HG02798 (cell line): Measurements from ENCODE around the gene RNLS.
"Not testable (repeated sequence)": the region's sequence is repeated elsewhere in the genome, so short reads cannot be mapped to it uniquely, and the experiment has no call there.

Experiments used
- ATAC-seq: cut with Tn5 transposase; IDR thresholded peaks from one replicate; pipeline ENCODE4 v1.9.1; 2021; ENCODE audit warnings: mild to moderate bottlenecking; ENCODE audit not compliant: unreplicated experiment, poor library complexity

The RNLS gene

DNA sequence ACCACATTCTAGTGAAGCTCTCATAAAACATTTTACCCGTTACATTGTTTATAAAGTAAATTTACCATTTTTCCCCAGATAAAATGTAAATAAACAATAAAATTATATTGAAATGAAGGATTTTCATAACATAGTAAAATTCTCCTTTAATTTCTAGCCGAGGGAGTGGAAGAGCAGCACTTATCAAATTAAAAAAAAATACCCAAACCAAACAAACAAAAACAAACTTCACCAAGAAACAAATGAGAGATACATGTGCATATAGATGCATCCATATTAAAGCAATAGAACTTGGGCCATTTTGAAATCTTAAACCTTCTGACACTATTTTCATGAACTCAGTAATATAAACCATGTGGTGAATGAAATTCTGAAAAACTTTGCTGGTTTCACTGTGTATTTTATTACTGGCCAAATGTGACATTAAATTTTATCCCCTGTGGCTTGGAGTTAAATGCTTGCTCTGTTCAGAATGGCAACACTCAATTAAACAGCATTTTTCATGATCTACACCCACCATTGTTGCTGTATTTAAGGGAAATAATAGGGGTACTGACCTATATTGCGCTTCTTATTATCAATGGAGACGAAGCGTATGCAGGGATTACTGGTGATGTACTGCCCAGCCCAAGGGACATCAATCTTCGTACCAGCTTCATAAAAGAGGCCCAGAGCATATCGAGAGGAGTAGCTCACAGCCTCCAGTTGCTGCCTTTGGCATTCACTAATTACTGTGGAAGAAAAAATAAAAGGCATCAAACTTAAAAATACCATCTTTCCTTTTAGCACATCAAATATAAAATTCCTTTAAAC, 220.9 kb downstream of the RNLS start:
- no peak for ATAC-seq

DNA sequence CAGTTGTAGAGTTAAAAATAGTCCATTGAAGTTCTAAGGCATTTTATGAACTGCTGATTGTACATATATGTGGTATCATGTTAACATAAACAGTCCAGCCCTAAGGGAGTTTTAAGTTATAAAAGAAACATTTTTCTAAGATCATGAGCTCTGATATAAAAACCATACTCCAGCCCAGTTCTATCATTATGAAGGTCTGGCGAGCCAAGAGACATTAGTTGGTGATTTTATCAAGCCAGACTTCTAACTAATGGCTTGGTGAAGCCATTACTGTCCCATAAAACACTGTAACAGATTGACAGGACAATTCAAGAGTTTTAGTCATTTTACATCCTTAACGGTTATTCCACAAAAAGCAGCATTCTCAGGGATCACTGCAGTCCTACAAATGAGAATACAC, 221.6 kb downstream of the RNLS start:
- no peak for ATAC-seq

DNA sequence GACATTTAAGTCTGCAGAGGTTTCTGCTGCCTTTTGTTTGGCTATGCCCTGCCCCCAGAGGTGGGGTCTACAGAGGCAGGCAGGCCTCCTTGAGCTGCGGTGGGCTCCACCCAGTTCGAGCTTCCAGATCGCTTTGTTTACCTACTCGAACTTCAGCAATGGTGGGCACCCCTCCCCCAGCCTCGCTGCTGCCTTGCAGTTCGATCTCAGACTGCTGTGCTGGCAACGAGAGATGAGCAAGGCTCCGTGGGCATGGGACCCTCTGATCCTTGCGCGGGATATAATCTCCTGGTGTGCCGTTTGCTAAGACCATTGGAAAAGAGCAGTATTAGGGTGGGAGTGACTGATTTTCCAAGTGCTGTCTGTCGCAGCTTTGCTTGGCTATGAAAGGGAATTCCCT, 227.4 kb downstream of the RNLS start:
- not testable (repeated sequence) for ATAC-seq

DNA sequence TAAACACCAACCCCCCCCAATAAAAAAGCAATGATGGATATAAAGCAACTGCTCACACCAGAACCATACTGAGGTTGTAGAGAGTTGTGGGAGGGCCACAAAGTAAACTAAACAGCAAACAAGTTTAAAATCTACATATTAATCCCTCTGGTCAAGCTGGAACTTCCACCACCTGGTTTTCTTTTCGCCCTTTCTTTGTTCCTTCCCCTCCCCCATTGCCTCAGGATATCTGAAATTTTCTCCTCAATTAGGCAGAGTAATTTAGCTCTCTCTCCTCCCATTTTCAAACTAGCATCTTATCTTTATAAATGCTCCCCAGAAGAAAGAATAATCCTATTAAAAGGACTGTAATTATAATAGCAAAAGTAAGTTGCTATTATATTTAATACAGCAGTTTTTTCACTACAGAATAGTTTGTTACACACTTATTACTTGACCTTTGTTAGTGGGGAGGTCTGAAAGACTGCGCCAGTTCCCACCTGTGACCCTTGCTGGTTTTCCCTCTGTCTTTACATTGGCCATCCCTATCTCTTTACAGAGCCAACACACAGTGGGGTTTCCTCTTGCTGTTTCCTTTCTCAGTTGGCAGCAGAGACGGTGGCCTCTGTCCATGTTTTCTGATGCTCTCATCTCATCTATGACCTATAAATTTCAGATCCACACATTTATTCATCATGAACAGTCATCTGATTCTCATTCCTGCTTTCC, 235.4 kb downstream of the RNLS start:
- no peak for ATAC-seq

DNA sequence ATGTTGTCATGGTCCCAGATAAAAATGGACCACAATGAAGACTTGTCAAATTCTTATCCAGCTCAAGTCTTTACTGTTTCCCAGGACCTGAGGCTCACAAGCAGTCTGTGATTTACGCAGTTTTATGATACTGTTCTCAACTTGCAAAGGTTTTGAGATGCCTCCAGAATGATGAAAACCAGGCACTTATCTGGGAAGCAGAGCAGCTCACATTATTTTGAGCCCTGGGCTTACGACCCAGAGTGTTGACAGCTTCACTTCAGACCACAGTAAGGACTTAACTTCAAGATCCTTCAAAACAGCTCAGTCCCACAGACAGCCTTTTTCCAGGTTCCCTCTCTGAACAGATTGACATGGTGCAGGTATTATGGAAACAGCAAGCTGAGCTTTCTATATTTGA, 236.1 kb downstream of the RNLS start:
- ATAC-seq = no peak

DNA sequence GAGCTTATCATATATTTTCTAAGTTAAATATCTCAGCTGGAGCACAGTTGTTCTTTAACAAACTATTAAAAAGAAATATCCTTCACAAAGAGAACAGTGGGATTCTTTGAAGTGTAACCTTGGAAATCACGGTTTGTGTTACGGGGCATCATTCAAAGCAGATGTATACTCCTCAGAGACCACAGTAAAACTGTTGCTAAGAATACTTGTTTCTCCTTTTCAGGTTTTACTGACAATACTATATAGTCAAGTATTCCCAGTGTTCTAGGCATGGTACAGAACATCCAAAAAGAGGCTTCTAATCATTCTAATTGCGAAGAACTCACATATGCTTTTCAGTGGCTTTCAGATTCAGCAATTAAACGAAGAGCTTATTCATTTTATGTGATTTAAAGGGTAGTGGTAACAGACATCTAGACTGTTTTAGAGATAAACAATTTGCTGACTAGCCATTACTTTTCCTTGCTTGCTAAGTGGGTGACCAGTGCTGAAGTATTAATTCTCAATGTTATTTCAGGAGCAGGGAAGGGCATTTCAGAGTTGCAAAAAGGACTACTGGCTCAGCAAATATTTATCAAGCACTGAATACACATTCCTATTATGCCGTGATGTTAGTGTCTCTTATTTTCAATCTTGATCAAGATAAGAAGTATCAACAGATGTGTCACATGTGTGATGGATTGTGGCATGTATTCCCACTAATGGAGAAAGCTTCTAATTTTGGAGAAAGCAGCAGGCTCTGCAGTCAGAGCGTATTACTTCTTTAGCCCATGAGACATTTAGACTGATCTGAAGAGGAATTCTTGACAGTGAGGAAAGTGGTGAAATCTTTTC, 236.8 kb downstream of the RNLS start:
- ATAC-seq = no peak

DNA sequence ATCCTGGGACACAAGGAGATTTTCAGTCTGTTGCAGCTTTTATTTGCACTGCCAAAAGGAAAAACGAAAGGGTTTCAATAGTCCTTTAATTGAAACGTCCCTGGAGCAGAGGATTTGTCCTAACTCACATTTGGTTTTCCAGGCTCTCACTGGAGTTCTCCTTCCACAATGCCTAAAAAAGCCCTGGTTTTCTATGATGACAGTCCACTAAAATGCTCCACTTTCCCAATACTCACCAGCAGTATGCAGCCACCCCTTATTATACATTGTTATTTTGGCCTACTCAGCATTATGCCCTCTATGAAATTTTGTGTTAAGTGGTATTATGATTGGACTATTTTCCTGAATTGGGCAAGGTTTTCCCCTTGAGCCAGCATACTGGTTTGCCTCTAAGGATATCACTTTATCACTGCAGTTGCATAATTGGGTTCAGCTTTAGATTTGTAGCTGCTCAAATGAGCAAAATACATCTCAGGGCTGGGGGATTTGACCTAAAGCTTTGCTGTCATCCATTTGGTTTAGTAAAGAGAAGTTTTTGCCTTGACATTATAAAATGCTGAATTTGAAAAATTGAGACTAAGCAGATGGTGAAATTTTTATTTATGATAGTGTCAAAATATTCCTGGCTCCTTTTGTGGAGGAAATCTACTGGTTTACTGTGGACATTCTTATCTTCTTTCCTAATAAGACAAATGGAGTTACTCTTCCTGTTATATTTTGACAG, 239.2 kb downstream of the RNLS start:
- ATAC-seq = no peak

DNA sequence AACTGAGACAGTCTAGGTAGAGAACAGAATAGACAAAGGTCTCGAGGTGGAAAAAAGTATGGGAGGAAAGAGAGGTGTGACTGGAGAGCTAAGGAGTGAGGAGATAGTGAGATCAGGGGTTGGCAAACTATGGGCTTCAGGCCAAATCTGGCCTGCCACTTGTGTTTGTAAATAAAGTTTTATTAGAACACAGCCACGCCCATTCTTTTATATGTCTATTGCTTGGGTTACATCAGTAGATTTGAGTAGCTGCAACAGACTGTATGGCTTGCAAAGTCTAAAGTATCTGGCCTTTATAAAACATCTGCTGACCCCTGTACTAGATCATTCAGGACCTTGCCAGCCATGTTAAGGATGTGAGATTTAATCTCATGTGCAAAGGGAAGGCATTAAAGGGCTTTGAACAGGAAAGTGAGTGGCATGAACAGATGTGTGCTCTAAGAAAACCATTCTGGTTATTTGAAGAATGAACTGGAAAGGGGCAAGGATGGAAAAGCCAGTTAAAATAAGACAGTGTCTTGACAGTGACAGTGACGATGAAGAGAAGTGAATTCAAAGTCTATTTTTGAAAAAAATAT, 240.3 kb downstream of the RNLS start:
- no peak for ATAC-seq

DNA sequence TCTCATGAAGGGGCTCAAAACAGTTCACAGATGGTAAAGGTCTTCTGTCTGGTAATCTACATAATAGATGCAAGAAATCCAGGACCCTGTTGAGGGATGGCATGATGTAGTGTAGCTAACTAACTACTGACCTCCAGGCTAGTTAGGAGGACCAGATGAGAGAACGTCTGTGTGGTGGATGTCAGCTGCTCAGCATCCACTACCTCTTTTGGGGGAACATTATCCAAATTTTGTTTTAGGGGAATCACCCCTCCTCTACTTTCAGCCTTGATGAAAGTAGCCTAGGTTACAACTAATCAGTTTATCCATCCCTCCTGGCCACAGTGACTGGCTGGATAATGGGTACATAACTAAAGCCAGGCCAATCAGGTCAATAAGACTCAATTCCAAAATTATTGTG, 246.0 kb downstream of the RNLS start:
- no peak for ATAC-seq

DNA sequence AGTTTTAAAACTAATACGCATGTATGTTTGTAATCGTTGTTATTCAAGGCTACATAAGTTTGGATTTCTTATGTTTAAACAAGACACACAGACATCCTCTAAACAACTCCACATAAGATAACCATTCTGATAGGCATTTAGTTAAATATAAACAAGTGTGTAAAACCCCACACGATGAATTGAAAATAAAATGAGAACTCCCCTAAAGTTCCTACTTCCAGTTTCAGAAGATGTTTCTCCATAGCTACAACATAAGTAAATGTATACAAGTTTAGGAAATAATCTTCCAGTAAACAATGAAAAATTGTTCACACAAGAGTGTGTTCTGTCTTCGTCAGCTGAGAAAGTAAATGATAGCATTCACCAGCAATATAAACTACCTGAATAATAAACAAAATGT, 246.8 kb downstream of the RNLS start:
- ATAC-seq = no peak

DNA sequence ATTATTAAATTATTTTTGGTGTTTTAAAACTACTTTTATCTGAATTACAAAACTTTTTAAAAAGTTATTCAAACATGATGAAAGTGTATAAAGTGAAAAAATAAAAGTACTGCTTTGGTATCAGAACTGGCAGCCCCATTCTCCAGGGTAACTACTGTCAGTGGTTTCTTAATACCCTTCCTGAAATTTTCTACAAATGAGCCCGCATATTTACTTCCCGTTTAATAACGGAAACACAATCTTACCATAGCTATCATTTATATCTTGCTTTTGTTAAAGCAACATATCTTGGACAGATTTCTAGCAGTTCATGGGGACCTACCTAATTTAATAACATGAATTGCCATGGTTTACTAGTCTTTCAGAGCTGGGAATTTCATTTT, 249.9 kb downstream of the RNLS start:
- no peak for ATAC-seq

DNA sequence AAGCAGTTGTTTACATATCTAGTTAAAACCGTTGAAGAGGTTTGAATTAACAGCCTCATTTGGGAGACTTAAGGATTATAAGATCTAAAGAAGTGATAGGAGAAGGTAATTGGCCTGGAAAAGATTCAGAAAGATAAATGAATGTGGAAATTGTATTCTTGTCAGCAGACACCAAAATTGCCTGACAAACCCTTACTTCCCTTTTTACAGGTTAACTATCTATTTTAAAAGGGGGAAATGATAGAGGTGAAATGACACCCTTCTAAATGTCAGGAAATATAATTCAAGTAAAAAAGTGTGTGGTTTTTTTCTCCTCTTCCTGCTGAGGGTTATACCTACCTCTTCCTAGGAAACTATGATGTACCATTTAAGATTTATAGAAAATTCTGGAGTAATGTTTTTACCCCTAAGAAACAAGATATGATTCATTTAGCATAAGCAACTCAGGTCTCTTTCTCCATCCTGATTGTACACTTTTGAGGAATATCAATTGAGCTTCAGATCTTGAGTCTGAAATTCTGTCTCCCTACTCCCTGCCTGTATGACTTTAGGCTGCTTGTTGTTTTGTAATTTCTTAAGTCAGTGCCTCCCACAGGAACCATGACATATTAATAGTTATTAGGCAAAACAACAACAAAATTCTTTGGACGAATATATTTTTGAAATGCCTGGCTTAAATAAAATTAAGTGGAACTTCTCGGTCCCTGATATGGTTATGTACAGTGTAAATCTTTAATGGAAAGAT, 250.4 kb downstream of the RNLS start:
- ATAC-seq = no peak

DNA sequence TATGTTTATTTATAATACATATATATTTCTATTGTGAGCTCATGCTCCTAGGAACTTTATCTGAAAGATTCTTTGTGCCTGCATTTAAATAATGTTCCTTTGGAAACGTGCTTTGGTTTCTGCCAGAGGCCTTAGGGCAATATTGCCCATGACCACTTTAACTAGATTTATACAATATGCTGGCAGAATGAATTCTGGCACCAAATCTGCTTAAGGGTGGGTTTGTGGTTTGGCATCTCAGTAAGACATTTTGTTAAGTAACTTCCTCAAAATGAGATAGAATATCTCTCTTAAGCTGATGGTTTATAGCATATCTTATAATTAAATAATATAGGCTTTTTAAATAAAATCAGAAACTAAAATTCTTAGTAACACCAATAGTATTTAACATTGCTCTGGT, 252.9 kb downstream of the RNLS start:
- no peak for ATAC-seq

DNA sequence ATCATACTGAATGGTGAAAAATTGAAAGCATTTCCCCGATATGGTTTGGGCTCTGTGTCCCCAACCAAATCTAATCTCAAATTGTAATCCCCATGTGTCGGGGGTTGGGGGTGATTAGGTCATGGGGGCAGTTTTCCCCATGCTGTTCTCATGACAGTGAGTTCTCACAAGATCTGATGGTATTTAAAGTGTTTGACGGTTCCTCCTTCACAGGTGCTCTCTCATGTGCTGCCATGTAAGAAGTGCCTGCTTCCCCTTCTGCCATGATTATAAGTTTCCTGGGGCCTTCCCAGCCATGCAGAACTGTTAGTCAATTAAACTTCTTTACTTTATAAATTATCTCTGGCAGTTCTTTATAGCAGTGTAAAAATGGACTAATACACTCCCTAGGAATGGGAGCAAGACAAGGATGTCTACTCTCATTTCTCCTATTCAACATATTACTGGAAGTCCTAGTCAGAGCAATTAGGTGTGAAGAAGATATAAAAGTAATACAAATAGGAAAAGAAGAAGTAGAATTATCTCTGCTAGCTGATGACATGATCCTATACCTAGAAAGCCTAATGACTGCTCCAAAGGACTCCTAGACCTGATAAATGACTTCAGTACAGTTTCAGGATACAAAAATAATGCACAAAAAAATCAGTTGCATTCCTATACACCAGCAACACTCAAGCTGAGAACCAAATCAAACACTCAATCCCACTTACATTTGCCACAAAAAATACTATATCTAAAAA, 260.6 kb downstream of the RNLS start:
- ATAC-seq = no peak

DNA sequence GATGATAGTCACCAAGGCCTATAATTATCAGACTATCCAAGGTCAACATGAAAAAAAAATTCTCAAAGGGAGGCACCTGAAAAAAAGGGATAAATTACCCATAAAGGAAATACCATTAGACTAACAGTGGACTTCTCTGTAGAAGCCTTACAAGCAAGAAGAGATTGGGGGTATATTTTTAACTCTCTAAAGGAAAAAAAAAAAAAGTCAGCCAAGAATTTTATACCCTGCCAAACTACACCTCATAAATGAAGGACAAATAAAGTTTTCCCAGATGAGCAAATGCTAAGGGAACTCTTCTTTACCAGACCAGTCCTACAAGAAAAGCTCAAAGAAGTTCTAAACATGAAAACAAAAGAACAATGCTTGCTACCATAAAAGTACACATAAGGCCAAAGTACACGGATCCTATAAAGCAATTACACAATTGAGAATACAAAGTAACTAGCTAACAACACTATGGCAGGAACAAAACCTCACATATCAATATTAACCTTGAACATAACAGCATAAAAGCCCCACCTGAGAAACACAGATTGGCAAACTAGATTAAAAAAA, 263.1 kb downstream of the RNLS start:
- ATAC-seq = no peak

DNA sequence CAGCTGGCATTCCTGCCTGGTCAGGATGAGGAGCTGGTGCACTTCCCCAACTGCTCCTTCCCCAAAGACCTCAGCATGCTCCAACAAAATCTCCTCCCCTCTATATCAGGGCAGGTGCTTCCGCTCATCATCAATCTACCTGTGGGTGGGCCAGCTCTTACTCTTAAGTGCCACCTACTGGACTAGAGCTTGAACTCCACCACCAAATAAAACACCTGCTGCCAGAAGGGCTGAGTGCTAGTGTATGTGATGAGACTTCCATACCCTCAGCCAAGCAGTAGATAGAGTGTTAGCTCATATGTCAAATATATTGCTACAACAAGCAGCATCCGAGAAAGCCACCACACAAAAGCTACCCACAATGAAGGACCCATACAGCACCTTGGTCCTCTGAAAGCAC, 264.3 kb downstream of the RNLS start:
- no peak for ATAC-seq

DNA sequence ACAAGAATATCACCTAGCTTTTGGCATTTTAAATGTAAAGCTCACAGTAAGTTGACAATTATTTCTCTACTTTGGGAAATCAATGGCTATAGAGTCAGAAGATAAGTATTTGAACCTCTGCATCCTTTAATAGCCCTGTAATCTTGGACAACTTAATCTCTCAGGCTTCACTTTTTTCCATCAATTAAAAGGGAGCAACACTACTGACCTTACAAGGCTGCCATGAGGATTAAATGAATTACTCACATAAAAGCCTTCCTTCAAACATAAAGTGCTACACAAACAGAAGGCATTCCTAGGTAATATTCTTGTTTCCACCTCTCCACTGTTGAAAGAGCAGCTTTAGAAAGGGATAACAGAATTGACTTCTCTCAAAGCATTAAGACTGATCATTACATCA, 266.0 kb downstream of the RNLS start:
- no peak for ATAC-seq

DNA sequence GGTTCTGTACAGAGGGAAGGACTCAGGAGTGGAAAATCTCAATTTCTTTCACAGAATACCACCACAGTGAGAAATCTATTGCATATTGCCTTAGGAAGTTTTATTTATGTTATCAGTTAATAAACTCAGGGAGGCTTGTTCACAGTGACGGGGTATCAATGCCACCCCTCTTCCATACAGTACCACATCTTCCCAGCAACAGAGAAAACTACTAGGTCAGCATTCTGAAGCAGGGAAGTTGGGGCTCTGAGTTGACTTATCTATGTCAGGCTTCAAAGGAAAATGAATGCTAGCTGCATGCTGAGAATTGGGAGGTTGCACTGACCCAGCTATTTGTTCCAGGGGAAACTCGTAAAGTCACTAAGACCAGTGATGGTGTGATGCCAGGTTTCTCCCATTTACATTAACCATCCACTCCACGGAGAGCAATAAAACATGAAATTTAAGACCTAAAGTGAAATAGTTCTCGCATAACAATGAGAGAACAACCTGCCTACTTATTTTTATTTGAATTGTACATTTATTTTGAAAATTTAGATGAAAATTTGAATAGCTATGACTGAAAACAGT, 266.7 kb downstream of the RNLS start:
- no peak for ATAC-seq
